ENCODE measurements around the gene SPPL2C.

DNA sequence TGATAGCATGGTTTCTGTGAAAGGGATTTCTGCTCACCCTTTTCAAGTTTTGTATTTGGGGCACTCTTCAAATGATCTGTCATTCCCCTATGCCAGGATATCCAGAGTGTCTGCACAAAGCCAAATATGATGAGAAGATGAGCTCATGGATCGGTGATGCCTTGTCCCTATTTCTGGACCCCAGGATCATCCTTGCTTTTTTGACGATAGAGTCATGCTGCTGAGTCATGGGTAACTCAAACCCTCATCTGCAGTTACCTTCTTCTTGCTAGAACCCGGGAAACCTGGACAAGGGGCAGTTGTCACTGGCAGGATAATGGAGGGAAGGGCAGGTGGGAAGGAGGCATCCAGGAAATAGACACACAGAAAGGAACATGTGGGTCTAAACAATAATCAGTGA is 31.9 kb downstream of the SPPL2C start:
- no peak for TF ChIP-seq MYC (IDR thresholded peaks at IDR 0.05; ENCODE audit: low read depth, low read length)
- no peak for TF ChIP-seq POLR2A (IDR thresholded peaks at IDR 0.05; ENCODE audit: extremely low read depth, insufficient read length)
